Measurements from ENCODE around the gene ABHD18.

Gene ABHD18

DNA sequence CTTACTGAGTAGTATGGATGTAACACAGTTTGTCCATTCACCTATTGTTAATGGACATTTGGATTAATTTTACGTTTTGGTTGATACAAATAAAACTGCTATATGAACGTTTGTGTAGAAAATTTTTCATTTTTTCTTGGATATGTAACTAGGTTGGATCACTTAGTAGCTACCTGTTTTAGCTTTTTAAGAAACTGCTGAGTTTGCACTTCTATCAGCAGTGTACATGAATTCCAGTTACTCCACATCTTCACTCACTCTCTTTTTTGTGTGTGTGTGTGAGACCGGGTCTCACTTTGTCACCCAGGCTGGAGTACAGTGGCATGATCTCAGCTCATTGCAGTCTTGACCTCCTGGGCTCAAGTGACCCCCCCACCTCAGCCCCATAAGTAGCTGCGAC is 111.3 kb downstream of the ABHD18 start:
- DNase-seq, result no peak

Data from SW 1271 (cell line).